Mammary epithelial cell (primary cell): ENCODE measurements around the gene SPAAR.

ENCODE experiments used
- EZH2 ChIP-seq: IDR thresholded peaks from 2 replicates; pipeline ENCODE4 v1.6.1; 2012; ENCODE audit warnings: low read length, inconsistent platforms, borderline replicate concordance
- TF ChIP-seq, protein P1 (sequence below), 2 donors: IDR thresholded peaks in 1 of 2; conservative IDR thresholded peaks in 1 of 2; 2 replicates each; pipeline ENCODE4 v1.5.1; 2011 to 2012; ENCODE audit warnings: inconsistent platforms in 2 of 2, low read length in 2 of 2, mild to moderate bottlenecking in 2 of 2, control low read depth in 1 of 2, low read depth in 1 of 2; ENCODE audit not compliant: insufficient read depth in 1 of 2; ENCODE audit errors: extremely low read depth in 1 of 2

DNA sequence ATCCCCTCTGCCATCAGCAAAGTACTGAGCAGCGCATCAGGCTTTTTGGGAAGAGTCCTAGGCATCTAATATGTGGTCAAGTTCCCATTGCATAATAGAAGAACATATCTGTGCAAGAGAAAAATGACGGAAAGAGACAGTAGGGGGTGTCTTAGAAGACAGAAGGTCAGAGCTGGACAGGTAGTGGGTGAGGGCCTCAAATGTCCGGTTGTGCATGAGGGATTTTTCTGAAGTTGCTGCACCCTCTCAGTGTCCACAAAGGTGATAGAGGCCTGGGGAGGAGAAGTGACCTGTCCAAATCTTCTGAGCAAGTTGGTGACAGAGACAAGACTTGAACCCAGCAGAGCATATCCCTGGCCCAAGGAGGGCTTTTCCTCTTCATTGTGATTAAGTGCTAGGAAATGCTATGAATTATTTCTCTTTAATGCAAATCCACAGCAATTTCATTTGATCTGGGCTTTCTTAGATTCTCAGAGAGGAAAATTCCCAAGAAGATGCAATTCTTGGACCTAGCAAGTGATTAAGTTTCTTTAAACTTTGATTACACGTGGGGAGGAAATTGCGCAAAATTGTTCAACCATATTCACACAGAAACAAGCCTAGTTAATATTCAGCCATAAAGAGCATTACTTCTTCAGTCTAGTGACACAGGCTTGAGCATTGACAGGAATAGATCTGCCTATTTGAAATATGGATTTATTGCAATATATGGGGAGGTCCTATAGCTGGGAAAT, 49.0 kb downstream of the SPAAR start, which contains the start of gene OR2S2:
- TF ChIP-seq, protein P1, sequence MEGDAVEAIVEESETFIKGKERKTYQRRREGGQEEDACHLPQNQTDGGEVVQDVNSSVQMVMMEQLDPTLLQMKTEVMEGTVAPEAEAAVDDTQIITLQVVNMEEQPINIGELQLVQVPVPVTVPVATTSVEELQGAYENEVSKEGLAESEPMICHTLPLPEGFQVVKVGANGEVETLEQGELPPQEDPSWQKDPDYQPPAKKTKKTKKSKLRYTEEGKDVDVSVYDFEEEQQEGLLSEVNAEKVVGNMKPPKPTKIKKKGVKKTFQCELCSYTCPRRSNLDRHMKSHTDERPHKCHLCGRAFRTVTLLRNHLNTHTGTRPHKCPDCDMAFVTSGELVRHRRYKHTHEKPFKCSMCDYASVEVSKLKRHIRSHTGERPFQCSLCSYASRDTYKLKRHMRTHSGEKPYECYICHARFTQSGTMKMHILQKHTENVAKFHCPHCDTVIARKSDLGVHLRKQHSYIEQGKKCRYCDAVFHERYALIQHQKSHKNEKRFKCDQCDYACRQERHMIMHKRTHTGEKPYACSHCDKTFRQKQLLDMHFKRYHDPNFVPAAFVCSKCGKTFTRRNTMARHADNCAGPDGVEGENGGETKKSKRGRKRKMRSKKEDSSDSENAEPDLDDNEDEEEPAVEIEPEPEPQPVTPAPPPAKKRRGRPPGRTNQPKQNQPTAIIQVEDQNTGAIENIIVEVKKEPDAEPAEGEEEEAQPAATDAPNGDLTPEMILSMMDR (conservative IDR thresholded peaks at IDR 0.05 in 1 of 2, IDR thresholded peaks at IDR 0.05 in 1 of 2; ENCODE audit: extremely low read depth in 1 of 2, insufficient read depth in 1 of 2, low read depth in 1 of 2, low read length in 2 of 2), result no peak
- TF ChIP-seq EZH2, result no peak
